MG63 (cell line): ENCODE data around the gene MOB1B. TPM values are rescaled to one million over a fixed set of nuclear protein-coding genes. Genes with fewer than 3 reads are reported as not detected.
"Not testable (repeated sequence)": the region's sequence is repeated elsewhere in the genome, so short reads cannot be mapped to it uniquely, and the experiment has no call there.

Experiments used
- DNase-seq: peaks from one replicate; pipeline ENCODE4 v3.0.0-alpha.2; 2020
- H3K27me3 ChIP-seq: fragments of 250-450 bp; sonication (Bioruptor Pico); 2 replicates; pipeline ENCODE4 v1.5.1; 2020; ENCODE audit warnings: mild to moderate bottlenecking, moderate library complexity
- H3K36me3 ChIP-seq: fragments of 250-450 bp; sonication (Bioruptor Pico); 2 replicates; pipeline ENCODE4 v1.5.1; 2020; ENCODE audit warnings: mild to moderate bottlenecking, moderate library complexity
- H3K4me3 ChIP-seq: fragments of 250-450 bp; sonication (Bioruptor Pico); 2 replicates; pipeline ENCODE4 v1.5.1; 2020; ENCODE audit warnings: mild to moderate bottlenecking, moderate library complexity
- H3K9me3 ChIP-seq: fragments of 250-450 bp; sonication (Bioruptor Pico); 2 replicates; pipeline ENCODE4 v1.5.1; 2020; ENCODE audit warnings: mild to moderate bottlenecking, moderate library complexity
- total RNA-seq: library from RNA; depleted of rRNA; stranded (reverse); fragments of >200 nt; shearing (Covaris generic); gene quantifications from 2 replicates; pipeline ENCODE4 v1.2.3, GENCODE V29; 2014; ENCODE audit warnings: low replicate concordance

Gene MOB1B
- total RNA-seq, 1 experiment from 2014 or later: 6.1 TPM

- DNase-seq: no peak
- no peaks in the 10 kb centered on the region for H3K36me3 ChIP-seq
- H3K9me3 ChIP-seq: no peaks in the 10 kb centered on the region
- no peak overlapping the region for H3K4me3 ChIP-seq
- no peaks in the 10 kb centered on the region for H3K27me3 ChIP-seq
Observed at GRCh38 chr4:70984589-70984988, 82.4 kb downstream of the MOB1B start.

DNA sequence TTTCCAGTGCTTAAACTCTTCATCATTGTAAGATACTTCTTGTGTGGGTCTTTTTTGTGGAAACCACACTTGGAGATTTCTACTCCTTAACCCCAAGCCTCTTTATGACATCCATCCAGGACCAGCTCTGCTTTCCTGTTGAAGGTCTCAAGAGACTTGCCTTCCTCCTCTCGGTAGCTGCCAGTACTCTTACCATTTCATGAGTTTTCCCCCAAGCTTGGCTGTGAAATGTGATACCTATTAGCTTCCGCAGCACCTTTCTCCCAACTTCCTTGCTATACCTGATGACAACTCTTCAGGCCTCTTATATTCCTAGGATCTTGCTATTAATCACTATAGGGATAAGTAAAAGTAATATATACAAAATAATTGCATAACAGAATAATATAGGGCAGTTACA is 89.4 kb downstream of the MOB1B start:
- no peak for DNase-seq
- no peaks in the 10 kb centered on the region for H3K9me3 ChIP-seq

DNA sequence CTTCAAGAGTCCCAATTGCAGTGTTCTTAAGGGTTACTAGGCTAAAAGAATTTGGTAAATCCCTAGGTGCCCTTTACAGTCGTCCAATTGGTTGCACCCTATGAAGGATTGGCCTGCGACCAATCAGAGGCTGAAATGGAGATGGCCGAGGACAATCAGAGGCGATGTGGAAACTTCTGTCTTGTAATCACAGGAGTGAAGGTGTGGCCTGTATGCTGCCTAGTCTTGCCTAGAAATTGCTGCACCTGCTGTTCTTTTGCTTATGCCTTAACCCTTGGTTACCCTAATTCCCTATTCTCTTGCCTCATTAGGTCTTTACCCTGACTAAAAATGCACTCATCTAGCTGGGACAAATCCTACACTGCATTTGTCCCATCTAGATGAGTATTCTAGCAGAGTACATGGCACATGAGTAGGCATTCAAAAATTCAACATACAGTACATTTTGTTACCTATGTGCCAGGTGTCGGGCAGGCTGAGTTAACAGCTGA is 90.3 kb downstream of the MOB1B start:
- DNase-seq: no peak
- Histone ChIP-seq H3K9me3 (no peaks in the 10 kb centered on the region), H3K4me3 (peak overlapping the region; percentile 82), H3K36me3 (peaks cover under 1% of the 10 kb centered on the region), H3K27me3 (no peaks in the 10 kb centered on the region)

More for the DNA sequence above, 89.4 kb downstream of the MOB1B start:
- no peaks in the 10 kb centered on the region; the same call in 1 of the 2 replicates for H3K36me3 ChIP-seq
- H3K27me3 ChIP-seq: no peaks in the 10 kb centered on the region
- no peak overlapping the region for H3K4me3 ChIP-seq

DNA sequence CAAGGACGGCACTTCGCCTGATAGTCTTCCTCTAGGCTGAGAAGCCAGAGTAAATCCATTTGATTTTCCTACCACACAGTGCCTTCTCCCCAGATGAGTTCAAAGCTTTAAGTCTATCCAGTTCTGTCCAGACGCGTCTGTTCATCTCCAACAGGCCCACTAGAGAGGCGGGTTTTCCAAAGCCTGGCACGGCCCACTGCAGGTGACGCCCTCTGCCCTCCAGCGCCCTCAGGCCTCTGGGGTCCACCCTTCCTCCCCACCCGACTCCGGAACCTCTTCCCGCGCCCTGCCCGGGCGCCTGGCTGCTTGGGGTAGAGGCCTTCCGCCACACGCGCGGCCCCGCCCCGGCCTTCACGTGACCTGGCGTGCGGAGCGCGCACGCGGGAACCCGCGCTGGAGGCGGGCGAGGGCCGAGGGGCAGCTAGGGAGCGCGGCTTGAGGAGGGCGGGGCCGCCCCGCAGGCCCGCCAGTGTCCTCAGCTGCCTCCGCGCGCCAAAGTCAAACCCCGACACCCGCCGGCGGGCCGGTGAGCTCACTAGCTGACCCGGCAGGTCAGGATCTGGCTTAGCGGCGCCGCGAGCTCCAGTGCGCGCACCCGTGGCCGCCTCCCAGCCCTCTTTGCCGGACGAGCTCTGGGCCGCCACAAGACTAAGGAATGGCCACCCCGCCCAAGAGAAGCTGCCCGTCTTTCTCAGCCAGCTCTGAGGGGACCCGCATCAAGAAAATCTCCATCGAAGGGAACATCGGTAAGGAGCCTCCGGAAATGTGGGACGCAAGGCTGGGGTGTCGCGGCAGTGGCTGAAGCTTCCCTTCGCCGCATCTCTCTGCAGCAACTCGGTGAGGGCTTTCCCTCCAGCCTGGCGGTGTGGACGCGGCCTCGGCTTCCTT is 91.3 kb downstream of the MOB1B start, which contains the start of gene DCK:
Gene DCK (plus strand): TSS at position 469 of the 888 bp plus-strand sequence. CDS start 187 bp downstream, at position 656.
- no peaks in the 10 kb centered on the region for H3K9me3 ChIP-seq
- peak; percentile 89 for DNase-seq
- no peaks in the 10 kb centered on the region for H3K27me3 ChIP-seq
- peak within 1 kb of the TSS; percentile 82 for H3K4me3 ChIP-seq
- H3K36me3 ChIP-seq: peaks cover 11% of the 10 kb centered on the region

GRCh38 chr4:70994069-70994366 is 91.8 kb downstream of the MOB1B start:
- peaks cover 14% of the 10 kb centered on the region for H3K36me3 ChIP-seq
- H3K9me3 ChIP-seq: no peaks in the 10 kb centered on the region
- H3K4me3 ChIP-seq: peak overlapping the region; percentile 82
- DNase-seq: no peak
- H3K27me3 ChIP-seq: no peaks in the 10 kb centered on the region

DNA sequence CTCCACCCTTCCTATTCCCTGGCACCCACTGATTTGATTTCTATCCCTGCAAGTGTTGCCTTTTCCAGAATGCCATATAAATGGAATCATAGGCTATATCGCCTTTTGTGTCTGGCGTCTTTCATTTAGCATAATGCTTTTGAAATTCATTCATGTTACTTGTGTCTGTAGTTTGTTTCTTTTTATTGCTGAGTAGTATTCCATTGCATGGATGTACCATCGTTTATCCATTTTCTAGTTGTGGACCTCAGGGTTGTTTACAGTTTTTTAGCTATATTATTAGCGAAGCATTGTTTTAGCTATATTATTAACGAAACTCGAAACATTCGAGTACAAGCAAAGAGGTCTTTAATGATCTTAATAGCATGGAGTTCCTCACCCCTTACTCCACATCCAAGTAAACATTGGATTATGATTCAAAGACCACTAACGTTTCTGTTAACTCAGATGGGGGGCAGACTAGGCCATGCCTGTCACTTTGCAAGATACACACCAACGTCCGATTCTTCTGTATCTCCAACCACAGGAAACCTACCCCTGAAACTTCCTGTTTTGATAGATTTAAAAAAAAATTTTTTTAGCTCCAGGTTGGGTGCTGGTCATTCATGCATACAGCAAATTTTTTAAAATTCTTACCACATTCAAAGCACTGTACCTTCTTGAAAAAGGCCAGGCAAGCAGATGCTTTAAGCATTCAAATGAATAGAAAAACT is 92.4 kb downstream of the MOB1B start:
- no peak for DNase-seq

GRCh38 chr4:70996018-70996360 is 93.8 kb downstream of the MOB1B start:
- no peak for DNase-seq
- no peak overlapping the region for H3K4me3 ChIP-seq
- H3K36me3 ChIP-seq: peaks cover 19% of the 10 kb centered on the region
- H3K9me3 ChIP-seq: no peaks in the 10 kb centered on the region
- no peaks in the 10 kb centered on the region for H3K27me3 ChIP-seq

More for the DNA sequence above, 92.4 kb downstream of the MOB1B start:
- H3K36me3 ChIP-seq: peaks cover 19% of the 10 kb centered on the region
- H3K4me3 ChIP-seq: peak overlapping the region; percentile 82
- no peaks in the 10 kb centered on the region for H3K9me3 ChIP-seq
- no peaks in the 10 kb centered on the region for H3K27me3 ChIP-seq

GRCh38 chr4:70997036-70997435 is 94.9 kb downstream of the MOB1B start:
- Histone ChIP-seq H3K27me3 (no peaks in the 10 kb centered on the region), H3K9me3 (no peaks in the 10 kb centered on the region), H3K4me3 (no peak overlapping the region), H3K36me3 (peaks cover 19% of the 10 kb centered on the region)
- DNase-seq: no peak

DNA sequence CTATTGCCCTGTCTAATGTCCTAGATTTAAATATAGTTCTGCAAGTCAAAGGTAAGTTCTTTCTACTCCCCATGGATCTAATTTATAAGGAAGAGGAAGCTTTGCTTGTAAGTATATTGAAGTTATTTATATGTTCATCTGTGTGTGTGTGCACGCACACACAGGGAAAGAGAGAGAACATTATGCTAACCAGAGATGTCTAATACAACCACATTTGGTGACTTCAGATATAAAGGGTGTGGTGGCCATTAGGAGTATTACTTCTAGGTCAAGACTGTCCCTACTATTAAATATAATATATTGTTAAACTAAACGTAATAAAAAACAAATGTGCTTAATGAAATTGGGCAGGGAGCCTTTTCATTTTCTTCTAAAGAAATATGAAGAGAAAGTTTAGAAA is 95.4 kb downstream of the MOB1B start:
- DNase-seq: no peak
- Histone ChIP-seq H3K4me3 (no peak overlapping the region), H3K36me3 (peaks cover 19% of the 10 kb centered on the region), H3K9me3 (no peaks in the 10 kb centered on the region), H3K27me3 (no peaks in the 10 kb centered on the region)

DNA sequence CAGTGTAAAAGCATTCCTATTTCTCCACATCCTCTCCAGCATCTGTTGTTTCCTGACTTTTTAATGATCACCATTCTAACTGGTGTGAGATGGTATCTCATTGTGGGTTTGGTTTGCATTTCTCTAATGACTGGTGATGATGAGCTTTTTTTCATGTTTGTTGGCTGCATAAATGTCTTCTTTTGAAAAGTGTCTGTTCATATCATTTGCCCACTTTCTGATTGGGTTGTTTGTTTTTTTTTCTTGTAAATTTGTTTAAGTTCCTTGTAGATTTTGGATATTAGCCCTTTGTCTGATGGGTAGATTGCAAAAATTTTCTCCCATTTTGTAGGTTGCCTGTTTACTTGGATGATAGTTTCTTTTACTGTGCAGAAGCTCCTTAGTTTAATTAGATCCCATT is 97.5 kb downstream of the MOB1B start:
- H3K4me3 ChIP-seq, H3K27me3 ChIP-seq, H3K9me3 ChIP-seq, DNase-seq: not testable (repeated sequence)
- H3K36me3 ChIP-seq: peaks cover 19% of the 10 kb centered on the region

- peaks cover 19% of the 10 kb centered on the region for H3K36me3 ChIP-seq
- DNase-seq, H3K9me3 ChIP-seq, H3K4me3 ChIP-seq, H3K27me3 ChIP-seq: not testable (repeated sequence)
Observed at GRCh38 chr4:71001363-71001762, 99.2 kb downstream of the MOB1B start.

DNA sequence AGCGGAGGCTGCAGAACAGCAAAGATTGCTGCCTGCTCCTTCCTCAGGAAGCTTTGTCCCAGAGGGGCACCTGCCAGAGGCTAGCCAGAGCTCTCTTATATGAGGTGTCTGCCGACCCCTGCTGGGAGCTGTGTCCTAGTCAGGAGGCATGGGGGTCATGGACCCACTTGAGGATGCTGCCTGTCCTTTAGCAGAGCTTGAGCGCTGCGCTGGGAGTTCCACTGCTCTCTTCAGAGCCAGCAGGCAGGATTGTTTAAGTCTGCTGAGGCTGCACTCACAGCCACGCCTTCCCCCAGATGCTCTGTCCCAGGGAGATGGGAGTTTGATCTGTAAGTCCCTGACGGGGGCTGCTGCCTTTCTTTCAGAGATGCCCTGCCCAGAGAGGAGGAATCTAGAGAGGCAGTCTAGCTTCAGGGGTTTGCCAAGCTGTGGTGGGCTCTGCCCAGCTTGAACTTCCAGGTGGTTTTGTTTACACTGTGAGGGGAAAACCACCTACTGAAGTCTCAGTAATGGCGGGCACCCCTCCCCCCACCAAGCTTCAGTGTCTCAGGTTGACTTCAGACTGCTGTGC is 102.2 kb downstream of the MOB1B start:
- Histone ChIP-seq H3K36me3 (peaks cover 2% of the 10 kb centered on the region), H3K9me3 (no peaks in the 10 kb centered on the region), H3K27me3 (no peaks in the 10 kb centered on the region), H3K4me3 (no peak overlapping the region)
- DNase-seq: no peak

DNA sequence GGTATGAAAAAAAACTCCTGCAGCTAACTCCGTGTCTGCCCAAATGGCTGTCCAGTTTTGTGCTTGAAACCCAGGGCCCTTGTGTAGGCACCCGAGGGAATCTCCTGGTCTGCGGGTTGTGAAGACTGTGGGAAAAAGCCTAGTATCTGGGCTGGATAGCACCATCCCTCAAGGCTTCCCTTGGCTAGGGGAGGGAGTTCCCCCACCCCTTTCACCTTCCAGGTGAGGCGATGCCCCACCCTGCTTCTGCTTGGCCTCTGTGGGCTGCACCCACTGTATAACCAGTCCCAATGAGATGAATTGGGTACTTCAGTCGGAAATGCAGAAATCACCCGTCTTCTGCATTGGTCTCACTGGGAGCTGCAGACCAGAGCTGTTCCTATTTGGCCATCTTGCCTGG is 102.9 kb downstream of the MOB1B start:
- not testable (repeated sequence) for H3K36me3 ChIP-seq, DNase-seq, H3K9me3 ChIP-seq, H3K27me3 ChIP-seq, H3K4me3 ChIP-seq

GRCh38 chr4:71006203-71006907 is 104.2 kb downstream of the MOB1B start:
- Histone ChIP-seq H3K4me3 (no peak overlapping the region), H3K36me3 (no peaks in the 10 kb centered on the region; the same call in 1 of the 2 replicates), H3K9me3 (no peaks in the 10 kb centered on the region), H3K27me3 (no peaks in the 10 kb centered on the region)
- no peak for DNase-seq

GRCh38 chr4:71008196-71008595 is 106.0 kb downstream of the MOB1B start:
- no peaks in the 10 kb centered on the region; the same call in 1 of the 2 replicates for H3K36me3 ChIP-seq
- no peaks in the 10 kb centered on the region for H3K27me3 ChIP-seq
- no peaks in the 10 kb centered on the region for H3K9me3 ChIP-seq
- H3K4me3 ChIP-seq: no peak overlapping the region
- no peak for DNase-seq

GRCh38 chr4:71009086-71009485 is 106.9 kb downstream of the MOB1B start:
- Histone ChIP-seq H3K36me3 (no peaks in the 10 kb centered on the region; the same call in 1 of the 2 replicates), H3K9me3 (no peaks in the 10 kb centered on the region), H3K27me3 (no peaks in the 10 kb centered on the region), H3K4me3 (no peak overlapping the region)
- no peak for DNase-seq
